OCI-LY1 (cell line): ENCODE results near the gene VPS35L.

Source experiments
- CTCF ChIP-seq: fragments of 200-600 bp; sonication (generic), shearing (Covaris generic); IDR thresholded peaks from 2 replicates; pipeline ENCODE4 v1.5.1; 2017; ENCODE audit warnings: mild to moderate bottlenecking, antibody characterized with exemption, low read length, moderate library complexity, mixed read lengths
- EZH2 ChIP-seq: fragments of 200-600 bp; sonication (generic), shearing (Covaris generic); IDR thresholded peaks from 2 replicates; pipeline ENCODE4 v1.8.0; 2017; ENCODE audit warnings: borderline replicate concordance, mixed run types, mild to moderate bottlenecking, antibody characterized with exemption, low read length, moderate library complexity, mixed read lengths

DNA sequence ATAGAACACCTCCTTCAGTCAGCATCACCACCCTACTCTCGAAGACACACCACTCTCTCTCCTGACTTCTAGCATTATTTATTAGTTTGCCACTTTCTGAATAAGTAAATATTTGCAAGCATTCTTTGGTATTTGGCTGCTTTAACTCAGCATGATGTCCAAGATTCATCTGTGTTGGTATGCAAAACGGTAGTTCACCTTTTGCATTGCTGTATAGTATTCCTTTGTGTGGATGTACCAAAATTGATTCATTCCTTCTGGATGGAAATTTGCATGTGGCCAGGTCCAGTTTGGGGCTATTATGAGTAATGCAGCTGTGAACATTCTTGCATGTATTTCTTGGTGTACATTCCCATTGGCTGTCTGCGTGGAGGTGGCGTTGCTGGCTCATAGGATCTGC lies 129.7 kb downstream of the VPS35L start:
- TF ChIP-seq CTCF = no peak
- TF ChIP-seq EZH2 = no peak
